ENCODE results near the gene GATB.

GATB gene

GRCh38 chr4:151809716-151810115, 48.9 kb upstream of the GATB start (continued):
- TF ChIP-seq, protein P1, sequence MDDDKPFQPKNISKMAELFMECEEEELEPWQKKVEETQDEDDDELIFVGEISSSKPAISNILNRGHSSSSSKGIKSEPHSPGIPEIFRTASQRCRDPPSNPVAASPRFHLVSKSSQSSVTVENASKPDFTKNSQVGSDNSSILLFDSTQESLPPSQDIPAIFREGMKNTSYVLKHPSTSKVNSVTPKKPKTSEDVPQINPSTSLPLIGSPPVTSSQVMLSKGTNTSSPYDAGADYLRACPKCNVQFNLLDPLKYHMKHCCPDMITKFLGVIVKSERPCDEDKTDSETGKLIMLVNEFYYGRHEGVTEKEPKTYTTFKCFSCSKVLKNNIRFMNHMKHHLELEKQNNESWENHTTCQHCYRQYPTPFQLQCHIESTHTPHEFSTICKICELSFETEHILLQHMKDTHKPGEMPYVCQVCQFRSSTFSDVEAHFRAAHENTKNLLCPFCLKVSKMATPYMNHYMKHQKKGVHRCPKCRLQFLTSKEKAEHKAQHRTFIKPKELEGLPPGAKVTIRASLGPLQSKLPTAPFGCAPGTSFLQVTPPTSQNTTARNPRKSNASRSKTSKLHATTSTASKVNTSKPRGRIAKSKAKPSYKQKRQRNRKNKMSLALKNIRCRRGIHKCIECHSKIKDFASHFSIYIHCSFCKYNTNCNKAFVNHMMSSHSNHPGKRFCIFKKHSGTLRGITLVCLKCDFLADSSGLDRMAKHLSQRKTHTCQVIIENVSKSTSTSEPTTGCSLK (tag by site-specific recombination; IDR thresholded peaks at IDR 0.05) = no peak
- TF ChIP-seq, protein P2, sequence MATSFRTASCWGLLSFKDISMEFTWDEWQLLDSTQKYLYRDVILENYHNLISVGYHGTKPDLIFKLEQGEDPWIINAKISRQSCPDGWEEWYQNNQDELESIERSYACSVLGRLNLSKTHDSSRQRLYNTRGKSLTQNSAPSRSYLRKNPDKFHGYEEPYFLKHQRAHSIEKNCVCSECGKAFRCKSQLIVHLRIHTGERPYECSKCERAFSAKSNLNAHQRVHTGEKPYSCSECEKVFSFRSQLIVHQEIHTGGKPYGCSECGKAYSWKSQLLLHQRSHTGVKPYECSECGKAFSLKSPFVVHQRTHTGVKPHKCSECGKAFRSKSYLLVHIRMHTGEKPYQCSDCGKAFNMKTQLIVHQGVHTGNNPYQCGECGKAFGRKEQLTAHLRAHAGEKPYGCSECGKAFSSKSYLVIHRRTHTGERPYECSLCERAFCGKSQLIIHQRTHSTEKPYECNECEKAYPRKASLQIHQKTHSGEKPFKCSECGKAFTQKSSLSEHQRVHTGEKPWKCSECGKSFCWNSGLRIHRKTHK (tag by site-specific recombination; IDR thresholded peaks at IDR 0.05) = no peak
- TF ChIP-seq ZNF423 (tag by site-specific recombination; IDR thresholded peaks at IDR 0.05) (no peak), ZBTB10 (tag by site-specific recombination; IDR thresholded peaks at IDR 0.05) (no peak), ZNF510 (tag by site-specific recombination; IDR thresholded peaks at IDR 0.05; ENCODE audit: insufficient replicate concordance) (no peak), ELK4 (IDR thresholded peaks at IDR 0.05; ENCODE audit: borderline replicate concordance, low read depth, low read length) (no peak), FEZF1 (tag by site-specific recombination; IDR thresholded peaks at IDR 0.05) (no peak), ZNF629 (tag by site-specific recombination; IDR thresholded peaks at IDR 0.05) (no peak), ZNF623 (tag by site-specific recombination; IDR thresholded peaks at IDR 0.05) (no peak), ZNF138 (tag by site-specific recombination; IDR thresholded peaks at IDR 0.05; ENCODE audit: borderline replicate concordance) (no peak), ZNF157 (tag by site-specific recombination; IDR thresholded peaks at IDR 0.05) (no peak), EGR2 (tag by site-specific recombination; IDR thresholded peaks at IDR 0.05; ENCODE audit: low read depth) (no peak), ZNF311 (tag by site-specific recombination; IDR thresholded peaks at IDR 0.05; ENCODE audit: borderline replicate concordance) (no peak), ZNF624 (tag by site-specific recombination; IDR thresholded peaks at IDR 0.05) (no peak), ZFP3 (tag by site-specific recombination; IDR thresholded peaks at IDR 0.05; ENCODE audit: low read depth) (no peak)

DNA sequence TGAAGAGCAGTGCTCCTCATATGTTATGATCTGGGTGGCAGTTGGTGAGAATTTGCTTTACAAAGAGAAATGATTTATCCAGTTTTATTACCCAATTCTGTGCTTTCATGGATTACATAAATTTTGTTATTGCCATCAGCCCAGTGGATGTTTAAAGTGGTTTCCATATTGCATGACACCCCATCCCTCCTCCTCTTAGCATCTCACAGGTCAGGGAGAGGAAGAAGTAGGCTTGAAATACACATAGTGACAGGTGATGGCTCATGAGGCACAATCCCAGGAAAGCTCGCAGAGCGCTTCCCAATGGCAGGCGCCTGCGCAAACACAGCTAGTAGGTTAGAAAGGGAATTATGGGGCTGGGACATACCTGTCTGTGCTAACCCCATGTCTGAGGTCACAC, 47.7 kb upstream of the GATB start:
- CTCF ChIA-PET = no interaction called here
- no peak for TF ChIP-seq ZNF398 (tag by site-specific recombination; IDR thresholded peaks at IDR 0.05)
- peak; percentile 2; the same call in 1 of the 2 replicates for TF ChIP-seq HIC1 (tag by site-specific recombination; IDR thresholded peaks at IDR 0.05)
- no peak overlapping the region for H3K27ac ChIP-seq (ENCODE audit: extremely low read depth, low read depth, low read length)
- H3K36me3 ChIP-seq (ENCODE audit: control insufficient read depth in 2 of 2, insufficient read depth in 1 of 2, low read length in 2 of 2) = no peaks in the 10 kb centered on the region
- no peaks in the 10 kb centered on the region for H3K9me3 ChIP-seq (ENCODE audit: control insufficient read depth, insufficient read depth, low read depth, low read length)
- POLR2A ChIA-PET = no interaction called here
- peaks cover 13% of the 10 kb centered on the region for H3K4me1 ChIP-seq (ENCODE audit: control insufficient read depth, insufficient read depth, low read length)
- H3K4me3 ChIP-seq (ENCODE audit: low read depth, low read length) = no peak overlapping the region

All from HEK293 (cell line).